Thyroid gland (tissue), 4 donors: Measurements from ENCODE around the gene VASN. TPM values are rescaled to one million over a fixed set of nuclear protein-coding genes. Genes with fewer than 3 reads are reported as not detected.

ENCODE experiments used
- DNase-seq, 2 donors: peaks; one replicate each; pipeline ENCODE4 v3.0.0-alpha.2; 2019
- H3K27ac ChIP-seq, 3 donors: fragments of 200-600 bp; sonication (generic); 1 replicate in 2 of 3; 2 replicates in 1 of 3; pipeline ENCODE4 v1.5.1; 2016 to 2019; ENCODE audit warnings: mild to moderate bottlenecking in 1 of 3, moderate library complexity in 1 of 3
- H3K27me3 ChIP-seq: fragments of 200-600 bp; sonication (generic); one replicate; pipeline ENCODE4 v1.5.1; 2019
- H3K36me3 ChIP-seq, 2 donors: fragments of 200-600 bp; sonication (generic); one replicate each; pipeline ENCODE4 v1.5.1; 2016 to 2019
- H3K4me1 ChIP-seq, 2 donors: fragments of 200-600 bp; sonication (generic); one replicate each; pipeline ENCODE4 v1.5.1; 2017 to 2019
- H3K4me3 ChIP-seq, 3 donors: fragments of 200-600 bp; sonication (generic); replicated peaks in 1 of 3; 1 replicate in 2 of 3; 2 replicates in 1 of 3; pipeline ENCODE4 v1.5.1; 2016; ENCODE audit warnings: mild to moderate bottlenecking in 1 of 3
- H3K9me3 ChIP-seq: fragments of 200-600 bp; sonication (generic); one replicate; pipeline ENCODE4 v1.5.1; 2017
- CTCF ChIP-seq, 6 experiments: fragments of 200-600 bp in 3 of 6; fragments of 450-650 bp in 3 of 6; sonication (generic) in 3 of 6; IDR thresholded peaks; one replicate each; pipeline ENCODE4 v1.5.1; 2016 to 2019; ENCODE audit warnings: antibody characterized with exemption in 6 of 6, mild to moderate bottlenecking in 2 of 6, inconsistent platforms in 1 of 6, moderate library complexity in 1 of 6
- POLR2A ChIP-seq, 2 donors: fragments of 450-650 bp; IDR thresholded peaks; one replicate each; pipeline ENCODE4 v1.6.1; 2017; ENCODE audit warnings: antibody characterized with exemption in 2 of 2, mild to moderate bottlenecking in 2 of 2, moderate library complexity in 1 of 2
- WGBS, 2 donors: methylation state at CpG; one replicate each; pipeline ENCODE4 v1.1.5; 2017; 5-methylcytosine and 5-hydroxymethylcytosine counted together
- intact Hi-C: fragments of 100-400 bp; cut with DNase I; formaldehyde crosslinking; loops from one replicate; pipeline ENCODE4 v1.15.1; 2023
- total RNA-seq, 4 donors: library from RNA; depleted of rRNA; stranded (reverse); fragments of >200 nt; gene quantifications; one replicate each; pipeline ENCODE4 v1.2.3, GENCODE V29; 2016

The VASN gene
- total RNA-seq, 4 donors from 2014 or later = 21.9 to 47.0 (median 28.8) TPM

GRCh38 chr16:4401094-4401501, 29.4 kb downstream of the VASN start:
- Histone ChIP-seq H3K36me3 (peaks cover 0 to 7% of the 10 kb centered on the region in 2 donors), H3K27ac (no peak overlapping the region), H3K9me3 (no peaks in the 10 kb centered on the region), H3K4me3 (no peak overlapping the region), H3K27me3 (no peaks in the 10 kb centered on the region), H3K4me1 (peaks cover 0 to 6% of the 10 kb centered on the region in 2 donors)
- no peak for TF ChIP-seq POLR2A (IDR thresholded peaks at IDR 0.05)
- TF ChIP-seq CTCF (IDR thresholded peaks at IDR 0.05) = no peak
- WGBS, 2 donors = 93 to 94% methylated on average over 12 of the region's 12 CpGs
- intact Hi-C loops = loop anchor here (5.0 kb wide), 1 partner anchor 109 kb away; no protein-coding TSS in a partner anchor
- DNase-seq = no peak

GRCh38 chr16:4401510-4401909, 29.9 kb downstream of the VASN start:
- H3K4me1 ChIP-seq = peaks cover 0 to 6% of the 10 kb centered on the region in 2 donors
- H3K9me3 ChIP-seq = no peaks in the 10 kb centered on the region
- TF ChIP-seq CTCF (IDR thresholded peaks at IDR 0.05) (no peak), POLR2A (IDR thresholded peaks at IDR 0.05) (no peak)
- intact Hi-C loops = loop anchor here (5.0 kb wide), 1 partner anchor 109 kb away; no protein-coding TSS in a partner anchor
- DNase-seq = no peak
- 96 to 98% methylated on average over 12 of the region's 12 CpGs for WGBS, 2 donors
- H3K27me3 ChIP-seq = no peaks in the 10 kb centered on the region
- H3K36me3 ChIP-seq = peaks cover 4 to 11% of the 10 kb centered on the region in 2 donors
- H3K4me3 ChIP-seq = no peak overlapping the region
- H3K27ac ChIP-seq = no peak overlapping the region

GRCh38 chr16:4402439-4403132, 30.9 kb downstream of the VASN start:
- intact Hi-C loops = loop anchor here (2.0 to 5.0 kb wide), 2 partner anchors 42 to 110 kb away; no protein-coding TSS in a partner anchor
- TF ChIP-seq POLR2A (IDR thresholded peaks at IDR 0.05) = no peak
- TF ChIP-seq CTCF (IDR thresholded peaks at IDR 0.05) = peak; percentile 85 to 97 (median 92)
- Histone ChIP-seq H3K27ac (no peak overlapping the region), H3K4me1 (peaks cover 0 to 6% of the 10 kb centered on the region in 2 donors), H3K4me3 (no peak overlapping the region), H3K27me3 (no peaks in the 10 kb centered on the region), H3K36me3 (peaks cover 12 to 22% of the 10 kb centered on the region in 2 donors), H3K9me3 (no peaks in the 10 kb centered on the region)
- WGBS, 2 donors = 44% methylated on average over 9 of the region's 29 CpGs; no CpG with 5 or more reads in 1 of the 2 donors
- DNase-seq = peak; percentile 82 to 86

- H3K36me3 ChIP-seq = peaks cover 17 to 25% of the 10 kb centered on the region in 2 donors
Observed at GRCh38 chr16:4403133-4403949, 31.7 kb downstream of the VASN start.

More at GRCh38 chr16:4403133-4403949, 31.7 kb downstream of the VASN start:
- peaks cover 0 to 6% of the 10 kb centered on the region in 2 donors for H3K4me1 ChIP-seq
- intact Hi-C loops = loop anchor here (2.0 to 5.0 kb wide), 2 partner anchors 43 to 111 kb away; no protein-coding TSS in a partner anchor
- no peaks in the 10 kb centered on the region for H3K9me3 ChIP-seq
- no peak for DNase-seq
- 93 to 94% methylated on average over 12 to 18 of the region's 24 CpGs for WGBS, 2 donors
- H3K27me3 ChIP-seq = no peaks in the 10 kb centered on the region
- TF ChIP-seq CTCF (IDR thresholded peaks at IDR 0.05) = no peak
- TF ChIP-seq POLR2A (IDR thresholded peaks at IDR 0.05) = no peak
- no peak overlapping the region for H3K4me3 ChIP-seq
- H3K27ac ChIP-seq = no peak overlapping the region
